SK-N-SH (cell line): ENCODE measurements around the gene S100A10. TPM values are rescaled to one million over a fixed set of nuclear protein-coding genes. Genes with fewer than 3 reads are reported as not detected.
A peak's percentile ranks its signal among the peaks of the same experiment; 100 is the strongest.

Experiments
- CTCF ChIA-PET: fragments of 300-600, 350-600 bp; formaldehyde crosslinking; extraction: SDS; loops from one replicate; lab custom pipeline; 2021; lab: Yijun Ruan, JAX
- POLR2A ChIA-PET: fragments of 350-600 bp; sonication (Branson Sonifier 250); formaldehyde crosslinking; extraction: SDS; loops from one replicate; lab custom pipeline; 2020; ENCODE audit warnings: antibody characterized with exemption, inconsistent platforms; lab: Yijun Ruan, JAX
- DNase-seq: peaks from one replicate; pipeline ENCODE4 v3.0.0; 2012
- H2AFZ ChIP-seq: fragments of 200-600 bp; sonication (generic); 2 replicates; pipeline ENCODE4 v1.8.1; 2016; ENCODE audit warnings: antibody characterized with exemption, mild to moderate bottlenecking, low read depth
- H3F3A ChIP-seq: fragments of 200-600 bp; sonication (generic); replicated peaks from 2 replicates; pipeline ENCODE3; 2016; ENCODE audit warnings: antibody characterized with exemption, mild to moderate bottlenecking; ENCODE audit not compliant: insufficient read depth
- H3K27ac ChIP-seq, 2 experiments: fragments of 200-500 bp in 1 of 2; fragments of 200-600 bp in 1 of 2; sonication (Bioruptor generic) in 1 of 2; sonication (generic), shearing (Covaris generic) in 1 of 2; 2 replicates each; pipeline versions ENCODE4 v1.5.1 to v1.6.1; 2014 to 2016; ENCODE audit warnings: low read depth in 2 of 2, inconsistent platforms in 1 of 2, low read length in 1 of 2, mild to moderate bottlenecking in 1 of 2, mixed read lengths in 1 of 2
- H3K27me3 ChIP-seq: fragments of 200-600 bp; sonication (generic), shearing (Covaris generic); 2 replicates; pipeline ENCODE4 v1.6.1; 2016; ENCODE audit warnings: mixed run types; ENCODE audit not compliant: insufficient read depth
- H3K36me3 ChIP-seq, 2 experiments: fragments of 200-500 bp in 1 of 2; fragments of 200-600 bp in 1 of 2; sonication (Bioruptor generic) in 1 of 2; sonication (generic) in 1 of 2; replicated peaks in 1 of 2; 2 replicates each; pipeline versions ENCODE3 to v1.5.1; 2014 to 2016; ENCODE audit warnings: low read length in 1 of 2, mild to moderate bottlenecking in 1 of 2; ENCODE audit not compliant: insufficient read depth in 2 of 2, control insufficient read depth in 1 of 2
- H3K4me1 ChIP-seq, 2 experiments: fragments of 200-500 bp in 1 of 2; fragments of 200-600 bp in 1 of 2; sonication (Bioruptor generic) in 1 of 2; sonication (generic), shearing (Covaris generic) in 1 of 2; 2 replicates each; pipeline versions ENCODE4 v1.5.1 to v1.6.1; 2014 to 2016; ENCODE audit warnings: low read depth in 1 of 2, low read length in 1 of 2, mixed run types in 1 of 2; ENCODE audit not compliant: insufficient read depth in 2 of 2, control insufficient read depth in 1 of 2
- H3K4me2 ChIP-seq: fragments of 200-600 bp; sonication (generic), shearing (Covaris generic); 2 replicates; pipeline ENCODE4 v1.6.1; 2017; ENCODE audit warnings: mixed run types
- H3K4me3 ChIP-seq, 2 experiments: fragments of 200-500 bp in 1 of 2; fragments of 200-600 bp in 1 of 2; sonication (Bioruptor generic) in 1 of 2; sonication (generic), shearing (Covaris generic) in 1 of 2; 2 replicates each; pipeline versions ENCODE4 v1.5.1 to v1.8.1; 2014 to 2016; ENCODE audit warnings: low read depth in 2 of 2, inconsistent platforms in 1 of 2, low read length in 1 of 2, mild to moderate bottlenecking in 1 of 2, mixed read lengths in 1 of 2, moderate library complexity in 1 of 2
- H3K79me2 ChIP-seq: fragments of 200-600 bp; sonication (generic); 2 replicates; pipeline ENCODE4 v1.8.1; 2017; ENCODE audit warnings: mild to moderate bottlenecking; ENCODE audit not compliant: insufficient read depth
- H3K9ac ChIP-seq: fragments of 200-600 bp; sonication (generic); 2 replicates; pipeline ENCODE4 v1.6.1; 2017; ENCODE audit warnings: mixed run types
- H3K9me2 ChIP-seq: fragments of 200-600 bp; sonication (generic); 2 replicates; pipeline ENCODE4 v1.6.1; 2017; ENCODE audit warnings: mixed run types
- H3K9me3 ChIP-seq: fragments of 200-600 bp; sonication (generic); 2 replicates; pipeline ENCODE4 v1.6.1; 2017; ENCODE audit warnings: mixed run types, mild to moderate bottlenecking, moderate library complexity
- H4K20me1 ChIP-seq: fragments of 200-600 bp; sonication (generic); 2 replicates; pipeline ENCODE4 v1.6.1; 2017; ENCODE audit warnings: mild to moderate bottlenecking, mixed run types; ENCODE audit not compliant: insufficient read depth
- ELF1 ChIP-seq: IDR thresholded peaks from 2 replicates; pipeline ENCODE4 v1.4.0; 2012
- EP300 ChIP-seq, 2 experiments: IDR thresholded peaks; 2 replicates each; pipeline versions ENCODE4 v1.4.0 to v1.6.1; 2012; ENCODE audit warnings: borderline replicate concordance in 1 of 2, low read depth in 1 of 2, low read length in 1 of 2
- EZH2phosphoT487 ChIP-seq: fragments of 200-600 bp; sonication (generic); IDR thresholded peaks from 2 replicates; pipeline ENCODE4 v1.6.1; 2017; ENCODE audit warnings: low read depth, mixed run types, mild to moderate bottlenecking, antibody characterized with exemption, moderate library complexity, borderline replicate concordance
- GABPA ChIP-seq: IDR thresholded peaks from 2 replicates; pipeline ENCODE4 v1.4.0; 2012; ENCODE audit warnings: low read depth, mild to moderate bottlenecking
- JUND ChIP-seq: IDR thresholded peaks from 2 replicates; pipeline ENCODE4 v1.4.0; 2012
- MAX ChIP-seq: IDR thresholded peaks from 2 replicates; pipeline ENCODE4 v1.4.0; 2012; ENCODE audit warnings: low read depth
- MEF2A ChIP-seq: IDR thresholded peaks from 2 replicates; pipeline ENCODE4 v1.4.0; 2012; ENCODE audit warnings: low read depth, borderline replicate concordance
- MXI1 ChIP-seq: IDR thresholded peaks from 2 replicates; pipeline ENCODE4 v1.6.1; 2012; ENCODE audit warnings: mild to moderate bottlenecking, low read depth, low read length, improper control_type of control experiment
- NFIC ChIP-seq: IDR thresholded peaks from 2 replicates; pipeline ENCODE4 v1.4.0; 2012; ENCODE audit warnings: borderline replicate concordance
- POLR2AphosphoS5 ChIP-seq: IDR thresholded peaks from 2 replicates; pipeline ENCODE4 v1.6.1; 2012; ENCODE audit warnings: low read depth, low read length
- RFX5 ChIP-seq: IDR thresholded peaks from 2 replicates; pipeline ENCODE4 v1.6.1; 2012; ENCODE audit warnings: mild to moderate bottlenecking, improper control_type of control experiment, low read length
- RXRA ChIP-seq: IDR thresholded peaks from 2 replicates; pipeline ENCODE4 v1.4.0; 2012; ENCODE audit warnings: low read depth, mild to moderate bottlenecking, borderline replicate concordance
- SIN3A ChIP-seq: IDR thresholded peaks from 2 replicates; pipeline ENCODE4 v1.6.1; 2012; ENCODE audit warnings: low read depth, mild to moderate bottlenecking, low read length, moderate library complexity, borderline replicate concordance
- SMC3 ChIP-seq: IDR thresholded peaks from 2 replicates; pipeline ENCODE4 v1.6.1; 2012; ENCODE audit warnings: low read depth, low read length, improper control_type of control experiment
- TAF1 ChIP-seq: IDR thresholded peaks from 2 replicates; pipeline ENCODE4 v1.6.1; 2012; ENCODE audit warnings: low read depth, mild to moderate bottlenecking, low read length, moderate library complexity, borderline replicate concordance
- TEAD4 ChIP-seq: IDR thresholded peaks from 2 replicates; pipeline ENCODE4 v1.4.0; 2012; ENCODE audit warnings: mild to moderate bottlenecking, borderline replicate concordance; ENCODE audit not compliant: insufficient read depth
- USF1 ChIP-seq: IDR thresholded peaks from 2 replicates; pipeline ENCODE4 v1.4.0; 2012; ENCODE audit warnings: low read depth, borderline replicate concordance
- WGBS: methylation state at CpG from one replicate; pipeline ENCODE4 v1.1.6; 2017; ENCODE audit warnings: low lambda C conversion rate; 5-methylcytosine and 5-hydroxymethylcytosine counted together
- polyA plus RNA-seq, 3 experiments: library from polyadenylated mRNA; depleted of rRNA; stranded (reverse); fragments of >200 nt; gene quantifications; 2 replicates each; pipeline ENCODE4 v1.2.3, GENCODE V29; 2012
- TF ChIP-seq, protein P1 (sequence below): fragments of 150-350 bp; IDR thresholded peaks from 2 replicates; pipeline ENCODE4 v1.6.1; 2016; ENCODE audit warnings: mild to moderate bottlenecking, low read depth, low read length

Gene S100A10, protein sequence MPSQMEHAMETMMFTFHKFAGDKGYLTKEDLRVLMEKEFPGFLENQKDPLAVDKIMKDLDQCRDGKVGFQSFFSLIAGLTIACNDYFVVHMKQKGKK
- 141 and 161 TPM in 2 replicates for polyA plus RNA-seq (2012; rRNA removed)
- polyA plus RNA-seq (2012; cell fraction: cytosol; rRNA removed): 216 and 299 TPM in 2 replicates
- 49.3 and 52.3 TPM in 2 replicates for polyA plus RNA-seq (2012; cell fraction: nucleus; rRNA removed)

DNA sequence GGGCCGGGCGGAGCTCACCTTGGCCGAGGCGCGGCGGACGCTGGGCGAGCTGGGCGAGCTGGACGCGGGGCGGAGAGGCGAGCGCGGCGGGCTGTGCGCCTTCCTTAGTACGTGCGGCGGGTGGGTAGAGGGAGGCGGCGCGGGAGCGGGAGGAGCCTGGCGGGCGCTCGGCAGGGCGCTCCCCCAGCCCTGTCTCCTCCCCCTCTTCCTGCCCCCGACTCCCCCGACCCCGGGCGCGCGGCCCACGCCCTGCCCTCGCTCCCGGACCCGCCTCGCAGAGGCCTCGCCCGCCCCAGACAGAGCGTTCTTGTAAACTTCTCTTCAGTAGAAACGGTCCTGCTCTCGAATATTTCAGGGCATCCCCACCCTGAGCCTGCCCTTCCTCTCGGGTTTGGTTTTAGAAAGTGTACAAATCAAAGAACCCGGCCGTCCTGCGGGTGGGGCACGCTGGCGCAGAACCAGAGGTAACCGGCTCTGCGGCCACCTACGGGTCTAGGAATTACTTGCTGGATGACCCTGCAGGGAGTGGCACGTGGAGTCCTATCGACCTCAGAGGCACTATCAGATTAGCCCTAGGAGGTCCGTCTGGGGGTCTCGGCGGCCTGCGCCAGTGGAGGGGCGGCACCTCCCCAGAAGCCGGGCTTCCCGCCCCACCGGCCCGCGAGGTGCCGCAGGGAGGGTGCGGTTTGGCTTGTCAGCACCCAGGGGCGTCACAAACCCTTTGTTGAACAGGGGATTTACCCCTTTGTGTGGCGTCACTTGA is at the start of gene S100A10:
Gene S100A10, minus strand, starts transcription at position 126 of the 763 bp plus-strand sequence. CDS start 7,629 bp downstream, outside the sequence.
- Histone ChIP-seq H3K79me2 (peaks cover 41% of the 10 kb centered on the region), H3K9me2 (no peaks in the 10 kb centered on the region)
- no peak for TF ChIP-seq MEF2A
- no peak for TF ChIP-seq EZH2phosphoT487
- no peak for TF ChIP-seq SMC3
- TF ChIP-seq GABPA: no peak
- TF ChIP-seq MAX: 0 out of 2 replicates have a peak, but pooled peaks have one; percentile 13
- TF ChIP-seq, protein P1, sequence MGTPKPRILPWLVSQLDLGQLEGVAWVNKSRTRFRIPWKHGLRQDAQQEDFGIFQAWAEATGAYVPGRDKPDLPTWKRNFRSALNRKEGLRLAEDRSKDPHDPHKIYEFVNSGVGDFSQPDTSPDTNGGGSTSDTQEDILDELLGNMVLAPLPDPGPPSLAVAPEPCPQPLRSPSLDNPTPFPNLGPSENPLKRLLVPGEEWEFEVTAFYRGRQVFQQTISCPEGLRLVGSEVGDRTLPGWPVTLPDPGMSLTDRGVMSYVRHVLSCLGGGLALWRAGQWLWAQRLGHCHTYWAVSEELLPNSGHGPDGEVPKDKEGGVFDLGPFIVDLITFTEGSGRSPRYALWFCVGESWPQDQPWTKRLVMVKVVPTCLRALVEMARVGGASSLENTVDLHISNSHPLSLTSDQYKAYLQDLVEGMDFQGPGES: no peak
- TF ChIP-seq SIN3A: 0 out of 2 replicates have a peak, but pooled peaks have one; percentile 28
- 0 out of 2 replicates have a peak, but pooled peaks have one; percentile 32 for TF ChIP-seq NFIC
- TF ChIP-seq JUND: no peak
- TF ChIP-seq ELF1: no peak
- no peak for TF ChIP-seq USF1
- no peak; a peak in 1 of 4 replicates for TF ChIP-seq EP300 (IDR thresholded peaks at IDR 0.05; ENCODE audit: borderline replicate concordance in 1 of 2, low read depth in 1 of 2, low read length in 1 of 2)
- peak; percentile 15; the same call in 1 of the 2 replicates for TF ChIP-seq RXRA
- no peak for TF ChIP-seq TEAD4
- peak; percentile 74 for TF ChIP-seq POLR2AphosphoS5
- no peak for TF ChIP-seq RFX5
- no peak for TF ChIP-seq MXI1
- TF ChIP-seq TAF1: peak; percentile 40; the same call in 1 of the 2 replicates
- TF ChIP-seq, all 33 proteins: peak for 6
- peak within 1 kb of the TSS; percentile 84 for H3K4me2 ChIP-seq
- CTCF ChIA-PET: interaction anchor here (1.1 to 2.1 kb wide), 3 partner anchors 8 to 273 kb away, joined by 3 to 13 read pairs (median 3); partner anchors contain the start of gene RIIAD1
- peak; percentile 58 for DNase-seq
- H3K4me1 ChIP-seq: peaks cover 24 to 32% of the 10 kb centered on the region in 2 experiments
- no peaks in the 10 kb centered on the region for H3K36me3 ChIP-seq
- no peaks in the 10 kb centered on the region for H3K9me3 ChIP-seq
- no peak within 1 kb of the TSS for H2AFZ ChIP-seq
- peak within 1 kb of the TSS; percentile 78 to 95 for H3K27ac ChIP-seq
- WGBS: 3% methylated on average over 21 of the region's 69 CpGs
- H3K9ac ChIP-seq: peak within 1 kb of the TSS; percentile 92
- peaks cover 53% of the 10 kb centered on the region for H3F3A ChIP-seq
- POLR2A ChIA-PET: no interaction called here
- peak within 1 kb of the TSS; percentile 73 to 83 for H3K4me3 ChIP-seq
- no peaks in the 10 kb centered on the region; the same call in 1 of the 2 replicates for H3K27me3 ChIP-seq
- H4K20me1 ChIP-seq: peaks cover 27% of the 10 kb centered on the region
